Panc1 (cell line): ENCODE data around the gene RASL11A. TPM values are rescaled to one million over a fixed set of nuclear protein-coding genes. Genes with fewer than 3 reads are reported as not detected.

Experiments
- ATAC-seq: fragments of 200-7000 bp; cut with Tn5 transposase; 2 replicates; pipeline ENCODE4 v1.9.1; 2020; ENCODE audit warnings: mild to moderate bottlenecking, moderate library complexity
- BruUV-seq: library from RNA; stranded (reverse); fragments of 400-500 nt; replicated peaks from 2 replicates; lab custom pipeline; 2021; lab: Mats Ljungman, UMichigan
- CTCF ChIA-PET: fragments of 300-600 bp; sonication (Branson Sonifier 250); formaldehyde crosslinking; loops from one replicate; lab custom pipeline; 2022; ENCODE audit warnings: antibody characterized with exemption; lab: Charles Lee
- POLR2A ChIA-PET: fragments of 300-600 bp; sonication (Branson Sonifier 250); formaldehyde crosslinking; loops from one replicate; lab custom pipeline; 2022; ENCODE audit warnings: antibody characterized with exemption; lab: Charles Lee
- DNase-seq: peaks from one replicate; pipeline ENCODE4 v3.0.0-alpha.2; 2010; ENCODE audit warnings: low read depth, low spot score
- H3K27ac ChIP-seq: 2 replicates; pipeline ENCODE4 v1.5.1; 2011; ENCODE audit warnings: mild to moderate bottlenecking, low read length, inconsistent platforms
- H3K27me3 ChIP-seq: fragments of 200-500 bp; sonication (Bioruptor generic); 2 replicates; pipeline ENCODE4 v1.6.0; 2014; ENCODE audit warnings: low read length, inconsistent platforms; ENCODE audit not compliant: control insufficient read depth, insufficient read depth
- H3K36me3 ChIP-seq: fragments of 200-500 bp; sonication (Bioruptor generic); 2 replicates; pipeline ENCODE4 v1.5.1; 2014; ENCODE audit warnings: inconsistent platforms, mild to moderate bottlenecking, low read length, moderate library complexity; ENCODE audit not compliant: control insufficient read depth, insufficient read depth
- H3K4me1 ChIP-seq: 2 replicates; pipeline ENCODE4 v1.5.1; 2011; ENCODE audit warnings: inconsistent platforms, mild to moderate bottlenecking, low read length, moderate library complexity; ENCODE audit not compliant: control insufficient read depth, insufficient read depth
- H3K4me3 ChIP-seq, 2 experiments: 2 replicates each; pipeline ENCODE4 v1.5.1; 2011 to 2012; ENCODE audit warnings: low read depth in 2 of 2, low read length in 2 of 2, mild to moderate bottlenecking in 2 of 2, inconsistent platforms in 1 of 2, moderate library complexity in 1 of 2
- H3K9me3 ChIP-seq: fragments of 200-500 bp; sonication (Bioruptor generic); 2 replicates; pipeline ENCODE4 v1.5.1; 2014; ENCODE audit warnings: low read depth, mild to moderate bottlenecking, inconsistent platforms, low read length, moderate library complexity; ENCODE audit not compliant: control insufficient read depth, insufficient read depth
- POLR2AphosphoS5 ChIP-seq: IDR thresholded peaks from 2 replicates; pipeline ENCODE4 v1.6.1; 2012; ENCODE audit warnings: mild to moderate bottlenecking, low read depth, low read length, moderate library complexity
- SIN3A ChIP-seq: IDR thresholded peaks from 2 replicates; pipeline ENCODE4 v1.6.1; 2012; ENCODE audit warnings: low read depth, mild to moderate bottlenecking, low read length, moderate library complexity, borderline replicate concordance; ENCODE audit not compliant: insufficient read depth
- TCF7L2 ChIP-seq: IDR thresholded peaks from 2 replicates; pipeline ENCODE4 v1.6.1; 2011; ENCODE audit warnings: mild to moderate bottlenecking, low read depth, low read length, inconsistent platforms
- in situ Hi-C: cut with HindIII; loops from 2 replicates; pipeline ENCODE4 v1.10.0; 2016; ENCODE audit warnings: low sequenced_read_pairs, low pct_unique_long_range_greater_than_20kb
- intact Hi-C: fragments of 100-400 bp; cut with micrococcal nuclease; formaldehyde crosslinking; loops from one replicate; pipeline ENCODE4 v1.10.0; 2022; ENCODE audit not compliant: unreplicated experiment
- total RNA-seq: library from RNA; stranded (reverse); gene quantifications from one replicate; pipeline ENCODE4 v1.2.1, GENCODE V29; 2021; ENCODE audit not compliant: unreplicated experiment
- TF ChIP-seq, protein P1 (sequence below): fragments of 450-650 bp; IDR thresholded peaks from 2 replicates; pipeline ENCODE4 v1.5.1; 2017; ENCODE audit warnings: mild to moderate bottlenecking
- TF ChIP-seq, protein P2 (sequence below), 2 experiments: IDR thresholded peaks; 2 replicates each; pipeline ENCODE4 v1.6.1; 2011 to 2012; ENCODE audit warnings: low read depth in 2 of 2, control low read depth in 1 of 2, low read length in 1 of 2, mild to moderate bottlenecking in 1 of 2, moderate library complexity in 1 of 2; ENCODE audit not compliant: insufficient read depth in 1 of 2

Gene RASL11A
- total RNA-seq, 1 experiment from 2014 or later, result 136 TPM

DNA sequence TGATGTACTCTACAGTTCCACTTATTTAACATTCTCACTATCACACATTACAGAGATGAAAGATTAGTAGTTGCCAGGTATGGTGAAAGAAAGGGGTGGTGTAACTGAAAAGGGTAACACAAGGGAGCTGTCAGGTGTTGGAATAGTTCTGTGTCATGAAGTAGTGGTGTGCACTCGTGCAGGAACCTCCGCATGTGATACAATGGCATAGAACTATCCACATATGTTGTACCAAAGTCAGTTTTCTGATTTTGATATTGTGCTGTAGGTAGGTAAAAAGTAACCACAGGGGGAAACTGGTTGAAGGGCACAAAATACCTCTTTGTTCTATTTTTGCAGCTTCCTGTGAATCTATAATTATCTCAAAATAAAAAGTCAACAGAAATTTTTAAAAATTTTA is 43.6 kb upstream of the RASL11A start:
- Histone ChIP-seq H3K9me3 (no peaks in the 10 kb centered on the region), H3K27me3 (no peaks in the 10 kb centered on the region), H3K4me3 (no peak overlapping the region), H3K27ac (no peak overlapping the region), H3K4me1 (no peaks in the 10 kb centered on the region), H3K36me3 (no peaks in the 10 kb centered on the region)
- ATAC-seq (no peak), DNase-seq (no peak)
- CTCF ChIA-PET, result interaction anchor here (0.6 kb wide), 1 partner anchor 24 kb away, joined by 5 read pairs; no protein-coding TSS in a partner anchor
- no TSS peak for BruUV-seq
- POLR2A ChIA-PET, result interaction anchor here (0.5 to 0.6 kb wide), 3 partner anchors 32 to 252 kb away, joined by 3 to 8 read pairs (median 4); no protein-coding TSS in a partner anchor
- in situ Hi-C loops (no loop called here), intact Hi-C loops (no loop called here)
- TF ChIP-seq POLR2AphosphoS5 (no peak), TCF7L2 (no peak), SIN3A (no peak)
- TF ChIP-seq, protein P1, sequence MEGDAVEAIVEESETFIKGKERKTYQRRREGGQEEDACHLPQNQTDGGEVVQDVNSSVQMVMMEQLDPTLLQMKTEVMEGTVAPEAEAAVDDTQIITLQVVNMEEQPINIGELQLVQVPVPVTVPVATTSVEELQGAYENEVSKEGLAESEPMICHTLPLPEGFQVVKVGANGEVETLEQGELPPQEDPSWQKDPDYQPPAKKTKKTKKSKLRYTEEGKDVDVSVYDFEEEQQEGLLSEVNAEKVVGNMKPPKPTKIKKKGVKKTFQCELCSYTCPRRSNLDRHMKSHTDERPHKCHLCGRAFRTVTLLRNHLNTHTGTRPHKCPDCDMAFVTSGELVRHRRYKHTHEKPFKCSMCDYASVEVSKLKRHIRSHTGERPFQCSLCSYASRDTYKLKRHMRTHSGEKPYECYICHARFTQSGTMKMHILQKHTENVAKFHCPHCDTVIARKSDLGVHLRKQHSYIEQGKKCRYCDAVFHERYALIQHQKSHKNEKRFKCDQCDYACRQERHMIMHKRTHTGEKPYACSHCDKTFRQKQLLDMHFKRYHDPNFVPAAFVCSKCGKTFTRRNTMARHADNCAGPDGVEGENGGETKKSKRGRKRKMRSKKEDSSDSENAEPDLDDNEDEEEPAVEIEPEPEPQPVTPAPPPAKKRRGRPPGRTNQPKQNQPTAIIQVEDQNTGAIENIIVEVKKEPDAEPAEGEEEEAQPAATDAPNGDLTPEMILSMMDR, result no peak
- TF ChIP-seq, protein P2, sequence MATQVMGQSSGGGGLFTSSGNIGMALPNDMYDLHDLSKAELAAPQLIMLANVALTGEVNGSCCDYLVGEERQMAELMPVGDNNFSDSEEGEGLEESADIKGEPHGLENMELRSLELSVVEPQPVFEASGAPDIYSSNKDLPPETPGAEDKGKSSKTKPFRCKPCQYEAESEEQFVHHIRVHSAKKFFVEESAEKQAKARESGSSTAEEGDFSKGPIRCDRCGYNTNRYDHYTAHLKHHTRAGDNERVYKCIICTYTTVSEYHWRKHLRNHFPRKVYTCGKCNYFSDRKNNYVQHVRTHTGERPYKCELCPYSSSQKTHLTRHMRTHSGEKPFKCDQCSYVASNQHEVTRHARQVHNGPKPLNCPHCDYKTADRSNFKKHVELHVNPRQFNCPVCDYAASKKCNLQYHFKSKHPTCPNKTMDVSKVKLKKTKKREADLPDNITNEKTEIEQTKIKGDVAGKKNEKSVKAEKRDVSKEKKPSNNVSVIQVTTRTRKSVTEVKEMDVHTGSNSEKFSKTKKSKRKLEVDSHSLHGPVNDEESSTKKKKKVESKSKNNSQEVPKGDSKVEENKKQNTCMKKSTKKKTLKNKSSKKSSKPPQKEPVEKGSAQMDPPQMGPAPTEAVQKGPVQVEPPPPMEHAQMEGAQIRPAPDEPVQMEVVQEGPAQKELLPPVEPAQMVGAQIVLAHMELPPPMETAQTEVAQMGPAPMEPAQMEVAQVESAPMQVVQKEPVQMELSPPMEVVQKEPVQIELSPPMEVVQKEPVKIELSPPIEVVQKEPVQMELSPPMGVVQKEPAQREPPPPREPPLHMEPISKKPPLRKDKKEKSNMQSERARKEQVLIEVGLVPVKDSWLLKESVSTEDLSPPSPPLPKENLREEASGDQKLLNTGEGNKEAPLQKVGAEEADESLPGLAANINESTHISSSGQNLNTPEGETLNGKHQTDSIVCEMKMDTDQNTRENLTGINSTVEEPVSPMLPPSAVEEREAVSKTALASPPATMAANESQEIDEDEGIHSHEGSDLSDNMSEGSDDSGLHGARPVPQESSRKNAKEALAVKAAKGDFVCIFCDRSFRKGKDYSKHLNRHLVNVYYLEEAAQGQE (IDR thresholded peaks at IDR 0.05; ENCODE audit: insufficient read depth in 1 of 2, low read depth in 2 of 2, low read length in 1 of 2), result no peak

DNA sequence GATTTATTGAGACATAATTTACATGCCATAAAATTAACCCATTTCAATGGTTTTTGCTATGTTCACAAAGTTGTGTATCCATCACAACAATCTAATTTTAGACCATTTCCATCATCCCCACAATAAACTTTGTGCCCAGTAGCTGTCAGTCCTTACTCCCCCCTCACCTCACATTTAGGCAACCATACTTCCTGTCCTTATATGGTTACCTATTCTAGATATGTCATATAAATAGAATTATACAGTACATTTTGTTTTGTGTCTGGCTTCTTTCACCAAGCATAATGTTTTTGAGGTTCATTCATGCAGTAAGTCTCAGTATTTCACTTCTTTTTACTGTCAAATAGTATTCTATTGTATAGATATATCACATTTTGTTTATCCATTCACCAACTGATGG is 42.5 kb upstream of the RASL11A start:
- Histone ChIP-seq H3K27me3 (no peaks in the 10 kb centered on the region), H3K4me3 (no peak overlapping the region), H3K36me3 (no peaks in the 10 kb centered on the region), H3K27ac (no peak overlapping the region), H3K9me3 (no peaks in the 10 kb centered on the region), H3K4me1 (no peaks in the 10 kb centered on the region)
- ATAC-seq, result no peak
- CTCF ChIA-PET, result no interaction called here
- no TSS peak for BruUV-seq
- intact Hi-C loops, result no loop called here
- in situ Hi-C loops, result no loop called here
- POLR2A ChIA-PET, result no interaction called here
- TF ChIP-seq TCF7L2 (no peak), SIN3A (no peak), POLR2AphosphoS5 (no peak)
- TF ChIP-seq, protein P2 (IDR thresholded peaks at IDR 0.05; ENCODE audit: insufficient read depth in 1 of 2, low read depth in 2 of 2, low read length in 1 of 2), result no peak
- TF ChIP-seq, protein P1, result no peak
- DNase-seq, result no peak
